ENCODE measurements around the gene ANKRD62. TPM values are rescaled to one million over a fixed set of nuclear protein-coding genes. Genes with fewer than 3 reads are reported as not detected.

ANKRD62 gene
- total and polyA plus RNA-seq, 10 donors: not detected

DNA sequence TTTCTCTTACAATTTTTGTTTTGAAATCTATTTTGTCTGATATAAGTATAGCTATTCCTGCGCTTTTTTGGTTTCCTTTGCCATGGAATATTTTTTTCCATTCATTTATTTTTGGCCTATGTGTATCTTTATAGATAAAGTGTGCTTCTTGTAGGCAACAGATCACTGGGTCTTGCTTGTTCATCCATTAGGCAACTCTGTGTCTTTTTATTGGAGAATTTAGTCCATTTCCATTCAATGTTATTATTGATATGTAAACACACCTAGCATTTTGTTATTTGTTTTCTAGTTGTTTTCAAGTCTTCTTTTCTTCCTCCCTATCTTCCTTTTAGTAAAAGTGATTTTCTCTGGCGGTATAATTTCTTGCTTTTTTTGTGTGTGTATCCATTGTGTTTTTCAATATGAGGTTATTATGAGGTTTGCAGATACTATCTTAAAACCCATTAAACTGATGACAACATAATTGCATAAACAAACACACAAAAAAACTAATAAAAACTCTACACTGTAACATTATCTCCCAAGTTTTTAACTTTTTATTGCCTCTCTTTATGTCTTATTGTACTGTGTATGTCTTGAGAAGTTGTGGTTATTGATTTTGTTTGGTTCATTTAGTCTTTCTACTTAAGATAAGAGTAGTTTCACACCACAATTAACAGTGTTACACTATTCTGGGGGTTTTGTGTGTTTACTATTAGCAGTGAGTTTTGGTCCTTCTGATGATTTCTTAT is 71.6 kb downstream of the ANKRD62 start:
- 82 to 98% (median 91%) methylated on average over 2 of the region's 2 CpGs for WGBS, 5 donors
- Histone ChIP-seq H3K36me3 (no peaks in the 10 kb centered on the region), H3K9me3 (peaks cover 0 to 41% (median 22%) of the 10 kb centered on the region in 8 donors), H3K27me3 (replicated peaks in 1 of 7) (no peaks in the 10 kb centered on the region), H3K4me1 (no peaks in the 10 kb centered on the region), H3K4me3 (no peak overlapping the region), H3K27ac (no peak overlapping the region)
- intact Hi-C loops (cut with DNase I; ENCODE audit: low total_unique reads): no loop called here
- DNase-seq: no peak
- TF ChIP-seq POLR2AphosphoS5 (IDR thresholded peaks at IDR 0.05) (no peak), POLR2A (IDR thresholded peaks at IDR 0.05) (no peak)
- TF ChIP-seq, protein P1, sequence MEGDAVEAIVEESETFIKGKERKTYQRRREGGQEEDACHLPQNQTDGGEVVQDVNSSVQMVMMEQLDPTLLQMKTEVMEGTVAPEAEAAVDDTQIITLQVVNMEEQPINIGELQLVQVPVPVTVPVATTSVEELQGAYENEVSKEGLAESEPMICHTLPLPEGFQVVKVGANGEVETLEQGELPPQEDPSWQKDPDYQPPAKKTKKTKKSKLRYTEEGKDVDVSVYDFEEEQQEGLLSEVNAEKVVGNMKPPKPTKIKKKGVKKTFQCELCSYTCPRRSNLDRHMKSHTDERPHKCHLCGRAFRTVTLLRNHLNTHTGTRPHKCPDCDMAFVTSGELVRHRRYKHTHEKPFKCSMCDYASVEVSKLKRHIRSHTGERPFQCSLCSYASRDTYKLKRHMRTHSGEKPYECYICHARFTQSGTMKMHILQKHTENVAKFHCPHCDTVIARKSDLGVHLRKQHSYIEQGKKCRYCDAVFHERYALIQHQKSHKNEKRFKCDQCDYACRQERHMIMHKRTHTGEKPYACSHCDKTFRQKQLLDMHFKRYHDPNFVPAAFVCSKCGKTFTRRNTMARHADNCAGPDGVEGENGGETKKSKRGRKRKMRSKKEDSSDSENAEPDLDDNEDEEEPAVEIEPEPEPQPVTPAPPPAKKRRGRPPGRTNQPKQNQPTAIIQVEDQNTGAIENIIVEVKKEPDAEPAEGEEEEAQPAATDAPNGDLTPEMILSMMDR (IDR thresholded peaks at IDR 0.05 in 8 of 11, conservative IDR thresholded peaks at IDR 0.05 in 3 of 11): no peak

Small RNAs within 50 kb of the gene (small RNA-seq; reads per million reads assigned to genes)
- gene RNU6-324P: 0 reads per million in 4 donors

Other genes starting within 250 kb of the ANKRD62 start
- 10 to 100 TPM; 34.2 to 58.0 (median 42.0) TPM for gene CHMP1B, start 242.4 kb upstream of the ANKRD62 start, total RNA-seq
- 10 to 100 TPM; 33.1 to 37.8 (median 36.0) TPM for gene CHMP1B, start 242.4 kb upstream of the ANKRD62 start, polyA plus RNA-seq
- 10 to 100 TPM; 44.9 to 89.9 (median 57.3) TPM for gene MPPE1, start 185.5 kb upstream of the ANKRD62 start, total RNA-seq
- gene MPPE1, start 185.5 kb upstream of the ANKRD62 start, polyA plus RNA-seq: 10 to 100 TPM; 29.7 to 46.6 (median 29.7) TPM
- gene IMPA2, start 112.3 kb upstream of the ANKRD62 start, total RNA-seq: 10 to 100 TPM; 16.6 to 60.7 (median 44.4) TPM
- gene IMPA2, start 112.3 kb upstream of the ANKRD62 start, polyA plus RNA-seq: 10 to 100 TPM; 11.1 to 27.7 (median 16.4) TPM
- not detected for gene CIDEA, start 160.5 kb downstream of the ANKRD62 start, total RNA-seq
- gene CIDEA, start 160.5 kb downstream of the ANKRD62 start, polyA plus RNA-seq: not detected
- 10 to 100 TPM; 29.9 to 65.6 (median 51.4) TPM for gene TUBB6, start 214.4 kb downstream of the ANKRD62 start, total RNA-seq
- gene TUBB6, start 214.4 kb downstream of the ANKRD62 start, polyA plus RNA-seq: 10 to 100 TPM; 29.0 to 43.4 (median 35.5) TPM

Data from spleen (tissue), 11 donors.